ENCODE measurements around the gene G6PC1.
"Not testable (repeated sequence)": the region's sequence is repeated elsewhere in the genome, so short reads cannot be mapped to it uniquely, and the experiment has no call there.

DNA sequence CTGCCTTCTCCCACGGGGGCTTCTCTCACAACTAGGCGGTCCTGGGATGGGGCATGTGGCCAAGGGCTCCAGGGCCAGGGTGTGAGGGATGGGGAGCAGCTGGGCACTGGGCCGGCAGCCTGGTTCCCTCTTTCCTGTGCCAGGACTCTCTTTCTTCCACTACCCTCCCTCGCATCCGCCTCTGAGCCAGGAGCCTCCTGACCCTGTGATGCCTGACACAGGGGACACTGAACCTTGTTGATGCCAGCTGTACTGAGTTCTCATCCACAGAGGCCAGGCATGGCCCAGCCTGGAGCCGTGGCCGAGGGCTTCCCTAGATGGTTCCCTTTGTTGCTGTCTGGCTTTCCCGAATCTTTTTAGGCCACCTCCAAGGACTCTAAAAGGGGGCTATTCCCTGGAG lies 44.1 kb upstream of the G6PC1 start:
- TF ChIP-seq, protein P1, sequence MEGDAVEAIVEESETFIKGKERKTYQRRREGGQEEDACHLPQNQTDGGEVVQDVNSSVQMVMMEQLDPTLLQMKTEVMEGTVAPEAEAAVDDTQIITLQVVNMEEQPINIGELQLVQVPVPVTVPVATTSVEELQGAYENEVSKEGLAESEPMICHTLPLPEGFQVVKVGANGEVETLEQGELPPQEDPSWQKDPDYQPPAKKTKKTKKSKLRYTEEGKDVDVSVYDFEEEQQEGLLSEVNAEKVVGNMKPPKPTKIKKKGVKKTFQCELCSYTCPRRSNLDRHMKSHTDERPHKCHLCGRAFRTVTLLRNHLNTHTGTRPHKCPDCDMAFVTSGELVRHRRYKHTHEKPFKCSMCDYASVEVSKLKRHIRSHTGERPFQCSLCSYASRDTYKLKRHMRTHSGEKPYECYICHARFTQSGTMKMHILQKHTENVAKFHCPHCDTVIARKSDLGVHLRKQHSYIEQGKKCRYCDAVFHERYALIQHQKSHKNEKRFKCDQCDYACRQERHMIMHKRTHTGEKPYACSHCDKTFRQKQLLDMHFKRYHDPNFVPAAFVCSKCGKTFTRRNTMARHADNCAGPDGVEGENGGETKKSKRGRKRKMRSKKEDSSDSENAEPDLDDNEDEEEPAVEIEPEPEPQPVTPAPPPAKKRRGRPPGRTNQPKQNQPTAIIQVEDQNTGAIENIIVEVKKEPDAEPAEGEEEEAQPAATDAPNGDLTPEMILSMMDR (IDR thresholded peaks at IDR 0.05; ENCODE audit: low read length), result not testable (repeated sequence)
- TF ChIP-seq EZH2 (IDR thresholded peaks at IDR 0.05; ENCODE audit: borderline replicate concordance, low read length), result not testable (repeated sequence)
